H1 (cell line): ENCODE measurements around the gene PKIB. TPM values are rescaled to one million over a fixed set of nuclear protein-coding genes. Genes with fewer than 3 reads are reported as not detected.

Experiments
- CTCF ChIA-PET: fragments of 300-600 bp; sonication (Branson Sonifier 250); formaldehyde crosslinking; loops from one replicate; lab custom pipeline; 2021; ENCODE audit not compliant: partially characterized antibody; lab: Charles Lee
- POLR2A ChIA-PET: fragments of 300-600 bp; sonication (Branson Sonifier 250); formaldehyde crosslinking; loops from one replicate; lab custom pipeline; 2021; ENCODE audit warnings: inconsistent platforms; ENCODE audit not compliant: partially characterized antibody; lab: Charles Lee
- DNase-seq, 2 experiments: peaks; one replicate each; pipeline versions ENCODE4 v3.0.0 to v3.0.0-alpha.2; 2010 to 2022; ENCODE audit warnings: low spot score in 2 of 2, low read depth in 1 of 2, mixed read lengths in 1 of 2
- FAIRE-seq: peaks from 2 replicates; lab custom pipeline; 2011; peaks lifted over from hg19 to GRCh38; lab: Jason Lieb, UNC
- H2AFZ ChIP-seq: 2 replicates; pipeline ENCODE4 v1.8.1; 2012; ENCODE audit warnings: low read length, inconsistent platforms
- H2AK5ac ChIP-seq: 2 replicates; pipeline ENCODE4 v1.6.1; 2013; ENCODE audit warnings: low read depth, low read length
- H2BK120ac ChIP-seq: replicated peaks from 2 replicates; pipeline ENCODE3; 2013; ENCODE audit warnings: low read depth, low read length, inconsistent platforms
- H2BK12ac ChIP-seq: 2 replicates; pipeline ENCODE4 v1.6.1; 2013; ENCODE audit warnings: low read depth, low read length
- H2BK15ac ChIP-seq: 2 replicates; pipeline ENCODE4 v1.6.1; 2013; ENCODE audit warnings: low read length
- H2BK20ac ChIP-seq: 2 replicates; pipeline ENCODE4 v1.6.1; 2013; ENCODE audit warnings: low read length
- H2BK5ac ChIP-seq: 2 replicates; pipeline ENCODE4 v1.6.1; 2013; ENCODE audit warnings: low read depth, low read length
- H3K14ac ChIP-seq: 2 replicates; pipeline ENCODE4 v1.6.1; 2013; ENCODE audit warnings: inconsistent platforms; ENCODE audit not compliant: insufficient read length
- H3K18ac ChIP-seq: 2 replicates; pipeline ENCODE4 v1.6.1; 2013; ENCODE audit warnings: low read length; ENCODE audit errors: extremely low read depth
- H3K23ac ChIP-seq: 2 replicates; pipeline ENCODE4 v1.6.1; 2013; ENCODE audit warnings: inconsistent platforms; ENCODE audit not compliant: insufficient read length
- H3K23me2 ChIP-seq: 2 replicates; pipeline ENCODE4 v1.6.1; 2013; ENCODE audit warnings: low read depth, low read length
- H3K27ac ChIP-seq: 2 replicates; pipeline ENCODE4 v1.6.1; 2011; ENCODE audit warnings: low read depth, low read length, inconsistent platforms
- H3K27me3 ChIP-seq, 4 experiments: replicated peaks in 1 of 4; 1 replicate in 1 of 4; 2 replicates in 3 of 4; pipeline versions ENCODE4 v1.6.1 to v1.8.1; 2011 to 2013; ENCODE audit warnings: low read length in 3 of 4, mild to moderate bottlenecking in 3 of 4, inconsistent platforms in 2 of 4, mixed read lengths in 2 of 4, moderate library complexity in 1 of 4; ENCODE audit not compliant: control insufficient read depth in 3 of 4, insufficient read depth in 3 of 4; ENCODE audit errors: extremely low read depth in 1 of 4
- H3K36me3 ChIP-seq, 4 experiments: 2 replicates each; pipeline versions ENCODE4 v1.6.1 to v1.8.1; 2011 to 2013; ENCODE audit warnings: mild to moderate bottlenecking in 4 of 4, low read length in 3 of 4, moderate library complexity in 2 of 4, control low read depth in 1 of 4, inconsistent platforms in 1 of 4; ENCODE audit not compliant: insufficient read depth in 4 of 4, control insufficient read depth in 2 of 4
- H3K4ac ChIP-seq: replicated peaks from 2 replicates; pipeline ENCODE3; 2013; ENCODE audit warnings: low read length, low read depth, mixed read lengths, inconsistent platforms; ENCODE audit not compliant: insufficient read length
- H3K4me1 ChIP-seq, 4 experiments: replicated peaks in 1 of 4; 1 replicate in 1 of 4; 2 replicates in 3 of 4; pipeline versions ENCODE4 v1.6.1 to v1.8.1; 2011 to 2013; ENCODE audit warnings: low read length in 3 of 4, inconsistent platforms in 2 of 4, mixed read lengths in 1 of 4; ENCODE audit not compliant: insufficient read depth in 4 of 4, control insufficient read depth in 3 of 4
- H3K4me2 ChIP-seq, 2 experiments: 2 replicates each; pipeline versions ENCODE4 v1.6.1 to v1.8.1; 2011 to 2013; ENCODE audit warnings: low read depth in 2 of 2, low read length in 2 of 2, control low read depth in 1 of 2, inconsistent platforms in 1 of 2, mild to moderate bottlenecking in 1 of 2; ENCODE audit not compliant: insufficient read depth in 1 of 2
- H3K4me3 ChIP-seq, 4 experiments: fragments of 200-600, 300-600 bp in 1 of 4; sonication (generic), shearing (Covaris generic), sonication (Bioruptor Twin) in 1 of 4; 2 replicates each; pipeline versions ENCODE4 v1.5.1 to v1.8.1; 2011 to 2016; ENCODE audit warnings: low read length in 4 of 4, low read depth in 3 of 4, control low read depth in 2 of 4, inconsistent platforms in 2 of 4, mild to moderate bottlenecking in 2 of 4, mixed read lengths in 1 of 4, moderate library complexity in 1 of 4; ENCODE audit not compliant: insufficient read depth in 2 of 4; ENCODE audit errors: extremely low read depth in 1 of 4
- H3K56ac ChIP-seq: replicated peaks from 2 replicates; pipeline ENCODE3; 2013; ENCODE audit warnings: low read depth, mild to moderate bottlenecking, mixed read lengths, low read length, inconsistent platforms; ENCODE audit not compliant: insufficient read length
- H3K79me1 ChIP-seq: 2 replicates; pipeline ENCODE4 v1.6.1; 2013; ENCODE audit warnings: low read depth, low read length, control low read depth
- H3K79me2 ChIP-seq, 2 experiments: 2 replicates each; pipeline versions ENCODE4 v1.6.1 to v1.8.1; 2012 to 2013; ENCODE audit warnings: low read length in 2 of 2, mild to moderate bottlenecking in 2 of 2, inconsistent platforms in 1 of 2; ENCODE audit not compliant: insufficient read depth in 2 of 2, control insufficient read depth in 1 of 2
- H3K9ac ChIP-seq, 4 experiments: replicated peaks in 1 of 4; 1 replicate in 1 of 4; 2 replicates in 3 of 4; pipeline versions ENCODE4 v1.6.1 to v1.8.1; 2011 to 2013; ENCODE audit warnings: low read depth in 3 of 4, low read length in 3 of 4, control low read depth in 2 of 4, mild to moderate bottlenecking in 2 of 4, moderate library complexity in 2 of 4, inconsistent platforms in 1 of 4; ENCODE audit errors: extremely low read depth in 1 of 4
- H3K9me3 ChIP-seq, 2 experiments: 2 replicates each; pipeline versions ENCODE4 v1.6.1 to v1.8.1; 2012 to 2013; ENCODE audit warnings: mild to moderate bottlenecking in 2 of 2, moderate library complexity in 2 of 2, control low read depth in 1 of 2, inconsistent platforms in 1 of 2, low read depth in 1 of 2, low read length in 1 of 2, mixed read lengths in 1 of 2; ENCODE audit not compliant: insufficient read depth in 2 of 2
- H4K20me1 ChIP-seq, 2 experiments: replicated peaks in 1 of 2; 2 replicates each; pipeline versions ENCODE3 to v1.8.1; 2011 to 2013; ENCODE audit warnings: inconsistent platforms in 2 of 2, low read length in 2 of 2, mild to moderate bottlenecking in 1 of 2; ENCODE audit not compliant: insufficient read depth in 2 of 2, control insufficient read depth in 1 of 2
- H4K5ac ChIP-seq: 2 replicates; pipeline ENCODE4 v1.6.1; 2013; ENCODE audit warnings: low read length, low read depth, mixed read lengths, inconsistent platforms; ENCODE audit not compliant: insufficient read length
- H4K8ac ChIP-seq: 2 replicates; pipeline ENCODE4 v1.8.0; 2013; ENCODE audit warnings: mild to moderate bottlenecking, moderate library complexity, low read length, inconsistent platforms; ENCODE audit not compliant: insufficient read depth; ENCODE audit errors: extremely low read depth
- H4K91ac ChIP-seq: replicated peaks from 2 replicates; pipeline ENCODE3; 2013; ENCODE audit warnings: low read length, mixed read lengths, inconsistent platforms; ENCODE audit not compliant: insufficient read length
- CBX5 ChIP-seq: fragments of 300-800, 300-1000 bp; sonication (generic); IDR thresholded peaks from 2 replicates; pipeline ENCODE4 v1.7.1; 2016; ENCODE audit warnings: antibody characterized with exemption, low read length, low read depth
- EP300 ChIP-seq, 2 experiments: IDR thresholded peaks; 1 replicate in 1 of 2; 2 replicates in 1 of 2; pipeline ENCODE4 v1.6.1; 2011 to 2012; ENCODE audit warnings: low read depth in 2 of 2, low read length in 2 of 2, mild to moderate bottlenecking in 2 of 2, borderline replicate concordance in 1 of 2, inconsistent platforms in 1 of 2, moderate library complexity in 1 of 2
- EZH2 ChIP-seq: fragments of 200-600 bp; sonication (generic); IDR thresholded peaks from 2 replicates; pipeline ENCODE4 v1.7.1; 2012; ENCODE audit warnings: low read depth, mild to moderate bottlenecking, moderate library complexity, low read length, inconsistent platforms; ENCODE audit not compliant: severe bottlenecking
- HDAC2 ChIP-seq, 2 experiments: fragments of 300-600 bp in 1 of 2; sonication (generic) in 1 of 2; IDR thresholded peaks; 2 replicates each; pipeline ENCODE4 v1.6.1; 2011 to 2012; ENCODE audit warnings: low read depth in 2 of 2, low read length in 2 of 2, mild to moderate bottlenecking in 2 of 2, moderate library complexity in 2 of 2, borderline replicate concordance in 1 of 2, inconsistent platforms in 1 of 2
- HDAC6 ChIP-seq: IDR thresholded peaks from one replicate; pipeline ENCODE4 v1.7.1; 2012; ENCODE audit warnings: low read depth, mild to moderate bottlenecking, inconsistent platforms, low read length, moderate library complexity
- KDM4A ChIP-seq: IDR thresholded peaks from one replicate; pipeline ENCODE4 v1.7.1; 2012; ENCODE audit warnings: low read depth, mild to moderate bottlenecking, moderate library complexity, low read length, inconsistent platforms; ENCODE audit not compliant: severe bottlenecking
- KDM5A ChIP-seq: fragments of 200-600 bp; IDR thresholded peaks from 2 replicates; pipeline ENCODE4 v1.7.1; 2012; ENCODE audit warnings: mild to moderate bottlenecking, low read length, inconsistent platforms, mixed read lengths
- POLR2AphosphoS5 ChIP-seq: IDR thresholded peaks from 2 replicates; pipeline ENCODE4 v1.6.1; 2011; ENCODE audit warnings: low read depth, low read length
- TAF1 ChIP-seq: IDR thresholded peaks from 2 replicates; pipeline ENCODE4 v1.6.1; 2011; ENCODE audit warnings: mild to moderate bottlenecking, low read depth, low read length
- TCF12 ChIP-seq: IDR thresholded peaks from 2 replicates; pipeline ENCODE4 v1.6.1; 2011; ENCODE audit warnings: low read depth, mild to moderate bottlenecking, low read length
- WGBS, 2 experiments: shearing (Covaris generic) in 1 of 2; methylation state at CpG; one replicate each; pipeline versions ENCODE4 v1.1.6 to v1.1.7; 2013 to 2015; ENCODE audit warnings: low lambda C conversion rate in 2 of 2, mixed read lengths in 2 of 2, inconsistent platforms in 1 of 2, low coverage in 1 of 2, missing lambda C conversion rate in 1 of 2; ENCODE audit not compliant: insufficient replicate concordance in 2 of 2, insufficient coverage in 1 of 2, insufficient read length in 1 of 2; ENCODE audit errors: extremely low coverage in 1 of 2, missing lambda C conversion rate in 1 of 2; 5-methylcytosine and 5-hydroxymethylcytosine counted together
- polyA plus RNA-seq, 7 experiments: library from polyadenylated mRNA; depleted of rRNA in 3 of 7; stranded (reverse) in 5 of 7; unstranded in 2 of 7; fragments of >200 nt in 5 of 7; fragments of 200-250 nt in 2 of 7; gene quantifications; 1 replicate in 5 of 7; 2 replicates in 1 of 7; 4 replicates in 1 of 7; pipeline versions ENCODE4 v1.2.1 to v1.2.3, GENCODE V29; 2011 to 2013; ENCODE audit warnings: missing spikeins in 2 of 7, mixed read lengths in 2 of 7
- total RNA-seq: library from RNA; stranded (reverse); fragmentation: NEBNext Ultra II Directional; extraction: Animal tissue kit (Norgen Biotek cat#: 25700); gene quantifications from 2 replicates; pipeline ENCODE4 v1.2.1, GENCODE V29; 2021
- TF ChIP-seq, protein P1 (sequence below): IDR thresholded peaks from 2 replicates; pipeline ENCODE4 v1.6.1; 2012; ENCODE audit warnings: low read length, inconsistent platforms

Gene PKIB
- total and polyA plus RNA-seq, 2 of the 8 experiments (the other 6 are each of a cell fraction or from before 2014, with no cell fraction given): 13.5 to 73.3 TPM

DNA sequence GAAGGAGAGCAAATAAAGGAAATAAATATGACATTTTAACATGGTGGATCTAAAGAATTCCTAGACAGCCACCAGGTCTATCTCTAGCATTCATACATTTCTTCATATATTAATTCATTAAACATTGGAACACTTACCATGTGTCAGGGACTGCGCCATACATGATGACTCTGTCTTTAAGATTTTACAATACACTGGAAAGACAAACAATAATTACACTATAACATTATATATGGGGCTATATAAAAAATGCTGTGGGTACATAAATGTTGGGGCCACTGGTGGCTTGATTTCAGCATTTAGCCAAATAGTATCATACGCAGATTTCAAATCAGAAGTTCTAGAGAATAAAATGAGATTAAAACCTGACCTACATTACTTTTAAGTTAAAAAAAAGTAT lies 33.3 kb upstream of the PKIB start:
- Histone ChIP-seq H3K4me3 (no peak overlapping the region), H3K27me3 (no peaks in the 10 kb centered on the region), H2AFZ (no peak overlapping the region), H2BK15ac (no peak overlapping the region), H3K56ac (no peak overlapping the region), H3K4me2 (no peak overlapping the region), H2AK5ac (no peak overlapping the region), H3K79me1 (no peaks in the 10 kb centered on the region), H2BK5ac (no peak overlapping the region), H4K5ac (no peak overlapping the region), H3K9me3 (no peaks in the 10 kb centered on the region), H2BK12ac (no peak overlapping the region), H2BK20ac (no peak overlapping the region), H3K23me2 (no peaks in the 10 kb centered on the region), H3K14ac (no peak overlapping the region), H3K18ac (no peak overlapping the region), H4K20me1 (no peaks in the 10 kb centered on the region), H3K4me1 (no peaks in the 10 kb centered on the region), H3K27ac (no peak overlapping the region), H3K9ac (no peak overlapping the region), H4K8ac (no peak overlapping the region), H3K36me3 (peaks cover 0 to 1% (median 0%) of the 10 kb centered on the region in 4 experiments; a peak in 1 of 8 replicates), H4K91ac (no peak overlapping the region), H3K79me2 (no peaks in the 10 kb centered on the region), H2BK120ac (no peak overlapping the region), H3K23ac (no peak overlapping the region), H3K4ac (no peak overlapping the region)
- no peak for FAIRE-seq
- WGBS, 2 experiments: 90% methylated on average over 2 of the region's 2 CpGs; no CpG with 5 or more reads in 1 of the 2 experiments
- no peak for DNase-seq
- CTCF ChIA-PET: no interaction called here
- POLR2A ChIA-PET: no interaction called here
- TF ChIP-seq TAF1 (no peak), HDAC6 (no peak), CBX5 (no peak), KDM4A (no peak), TCF12 (no peak), KDM5A (no peak), POLR2AphosphoS5 (no peak), HDAC2 (IDR thresholded peaks at IDR 0.05; ENCODE audit: borderline replicate concordance in 1 of 2, low read depth in 2 of 2, low read length in 2 of 2) (no peak), EZH2 (no peak), EP300 (IDR thresholded peaks at IDR 0.05; ENCODE audit: borderline replicate concordance in 1 of 2, low read depth in 2 of 2, low read length in 2 of 2) (no peak)
- TF ChIP-seq, protein P1, sequence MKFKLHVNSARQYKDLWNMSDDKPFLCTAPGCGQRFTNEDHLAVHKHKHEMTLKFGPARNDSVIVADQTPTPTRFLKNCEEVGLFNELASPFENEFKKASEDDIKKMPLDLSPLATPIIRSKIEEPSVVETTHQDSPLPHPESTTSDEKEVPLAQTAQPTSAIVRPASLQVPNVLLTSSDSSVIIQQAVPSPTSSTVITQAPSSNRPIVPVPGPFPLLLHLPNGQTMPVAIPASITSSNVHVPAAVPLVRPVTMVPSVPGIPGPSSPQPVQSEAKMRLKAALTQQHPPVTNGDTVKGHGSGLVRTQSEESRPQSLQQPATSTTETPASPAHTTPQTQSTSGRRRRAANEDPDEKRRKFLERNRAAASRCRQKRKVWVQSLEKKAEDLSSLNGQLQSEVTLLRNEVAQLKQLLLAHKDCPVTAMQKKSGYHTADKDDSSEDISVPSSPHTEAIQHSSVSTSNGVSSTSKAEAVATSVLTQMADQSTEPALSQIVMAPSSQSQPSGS: no peak
